Panc1 (cell line): ENCODE measurements around the gene NBDY. TPM values are rescaled to one million over a fixed set of nuclear protein-coding genes. Genes with fewer than 3 reads are reported as not detected.

Experiments used
- ATAC-seq: fragments of 200-7000 bp; cut with Tn5 transposase; 2 replicates; pipeline ENCODE4 v1.9.1; 2020; ENCODE audit warnings: mild to moderate bottlenecking, moderate library complexity
- BruUV-seq: library from RNA; stranded (reverse); fragments of 400-500 nt; replicated peaks from 2 replicates; lab custom pipeline; 2021; lab: Mats Ljungman, UMichigan
- CTCF ChIA-PET: fragments of 300-600 bp; sonication (Branson Sonifier 250); formaldehyde crosslinking; loops from one replicate; lab custom pipeline; 2022; ENCODE audit warnings: antibody characterized with exemption; lab: Charles Lee
- POLR2A ChIA-PET: fragments of 300-600 bp; sonication (Branson Sonifier 250); formaldehyde crosslinking; loops from one replicate; lab custom pipeline; 2022; ENCODE audit warnings: antibody characterized with exemption; lab: Charles Lee
- DNase-seq: peaks from one replicate; pipeline ENCODE4 v3.0.0-alpha.2; 2010; ENCODE audit warnings: low read depth, low spot score
- H3K27ac ChIP-seq: 2 replicates; pipeline ENCODE4 v1.5.1; 2011; ENCODE audit warnings: mild to moderate bottlenecking, low read length, inconsistent platforms
- H3K27me3 ChIP-seq: fragments of 200-500 bp; sonication (Bioruptor generic); 2 replicates; pipeline ENCODE4 v1.6.0; 2014; ENCODE audit warnings: low read length, inconsistent platforms; ENCODE audit not compliant: control insufficient read depth, insufficient read depth
- H3K36me3 ChIP-seq: fragments of 200-500 bp; sonication (Bioruptor generic); 2 replicates; pipeline ENCODE4 v1.5.1; 2014; ENCODE audit warnings: inconsistent platforms, mild to moderate bottlenecking, low read length, moderate library complexity; ENCODE audit not compliant: control insufficient read depth, insufficient read depth
- H3K4me1 ChIP-seq: 2 replicates; pipeline ENCODE4 v1.5.1; 2011; ENCODE audit warnings: inconsistent platforms, mild to moderate bottlenecking, low read length, moderate library complexity; ENCODE audit not compliant: control insufficient read depth, insufficient read depth
- H3K4me3 ChIP-seq, 2 experiments: 2 replicates each; pipeline ENCODE4 v1.5.1; 2011 to 2012; ENCODE audit warnings: low read depth in 2 of 2, low read length in 2 of 2, mild to moderate bottlenecking in 2 of 2, inconsistent platforms in 1 of 2, moderate library complexity in 1 of 2
- H3K9me3 ChIP-seq: fragments of 200-500 bp; sonication (Bioruptor generic); 2 replicates; pipeline ENCODE4 v1.5.1; 2014; ENCODE audit warnings: low read depth, mild to moderate bottlenecking, inconsistent platforms, low read length, moderate library complexity; ENCODE audit not compliant: control insufficient read depth, insufficient read depth
- CTCF ChIP-seq: fragments of 450-650 bp; IDR thresholded peaks from 2 replicates; pipeline ENCODE4 v1.5.1; 2017; ENCODE audit warnings: mild to moderate bottlenecking
- POLR2AphosphoS5 ChIP-seq: IDR thresholded peaks from 2 replicates; pipeline ENCODE4 v1.6.1; 2012; ENCODE audit warnings: mild to moderate bottlenecking, low read depth, low read length, moderate library complexity
- SIN3A ChIP-seq: IDR thresholded peaks from 2 replicates; pipeline ENCODE4 v1.6.1; 2012; ENCODE audit warnings: low read depth, mild to moderate bottlenecking, low read length, moderate library complexity, borderline replicate concordance; ENCODE audit not compliant: insufficient read depth
- TCF7L2 ChIP-seq: IDR thresholded peaks from 2 replicates; pipeline ENCODE4 v1.6.1; 2011; ENCODE audit warnings: mild to moderate bottlenecking, low read depth, low read length, inconsistent platforms
- in situ Hi-C: cut with HindIII; loops from 2 replicates; pipeline ENCODE4 v1.10.0; 2016; ENCODE audit warnings: low sequenced_read_pairs, low pct_unique_long_range_greater_than_20kb
- intact Hi-C: fragments of 100-400 bp; cut with micrococcal nuclease; formaldehyde crosslinking; loops from one replicate; pipeline ENCODE4 v1.10.0; 2022; ENCODE audit not compliant: unreplicated experiment
- total RNA-seq: library from RNA; stranded (reverse); gene quantifications from one replicate; pipeline ENCODE4 v1.2.1, GENCODE V29; 2021; ENCODE audit not compliant: unreplicated experiment
- TF ChIP-seq, protein P1 (sequence below), 2 experiments: IDR thresholded peaks; 2 replicates each; pipeline ENCODE4 v1.6.1; 2011 to 2012; ENCODE audit warnings: low read depth in 2 of 2, control low read depth in 1 of 2, low read length in 1 of 2, mild to moderate bottlenecking in 1 of 2, moderate library complexity in 1 of 2; ENCODE audit not compliant: insufficient read depth in 1 of 2

Gene NBDY
- total RNA-seq, 1 experiment from 2014 or later: 52.0 TPM

DNA sequence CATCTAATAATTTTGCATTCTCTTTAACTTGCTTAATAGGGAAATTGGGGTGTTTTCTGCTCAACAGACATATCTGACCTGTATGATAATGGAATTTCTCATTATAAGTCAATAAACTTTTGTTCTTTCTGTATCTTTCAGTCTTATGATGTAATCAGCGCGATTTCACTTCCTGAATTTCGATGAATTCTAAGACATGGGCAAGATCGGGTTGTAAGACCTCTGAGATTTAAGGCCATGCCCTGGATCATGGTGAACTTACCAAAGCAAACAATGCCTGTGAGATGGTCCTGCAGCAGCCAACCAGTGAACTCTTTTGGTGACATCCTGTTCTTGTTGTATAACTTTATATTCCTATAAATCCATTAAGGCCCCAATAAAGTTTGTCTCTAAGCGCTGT is 88.1 kb downstream of the NBDY start:
- DNase-seq: no peak
- no peak for ATAC-seq
- CTCF ChIA-PET: no interaction called here
- TF ChIP-seq SIN3A (no peak), TCF7L2 (no peak), CTCF (no peak), POLR2AphosphoS5 (no peak)
- TF ChIP-seq, protein P1, sequence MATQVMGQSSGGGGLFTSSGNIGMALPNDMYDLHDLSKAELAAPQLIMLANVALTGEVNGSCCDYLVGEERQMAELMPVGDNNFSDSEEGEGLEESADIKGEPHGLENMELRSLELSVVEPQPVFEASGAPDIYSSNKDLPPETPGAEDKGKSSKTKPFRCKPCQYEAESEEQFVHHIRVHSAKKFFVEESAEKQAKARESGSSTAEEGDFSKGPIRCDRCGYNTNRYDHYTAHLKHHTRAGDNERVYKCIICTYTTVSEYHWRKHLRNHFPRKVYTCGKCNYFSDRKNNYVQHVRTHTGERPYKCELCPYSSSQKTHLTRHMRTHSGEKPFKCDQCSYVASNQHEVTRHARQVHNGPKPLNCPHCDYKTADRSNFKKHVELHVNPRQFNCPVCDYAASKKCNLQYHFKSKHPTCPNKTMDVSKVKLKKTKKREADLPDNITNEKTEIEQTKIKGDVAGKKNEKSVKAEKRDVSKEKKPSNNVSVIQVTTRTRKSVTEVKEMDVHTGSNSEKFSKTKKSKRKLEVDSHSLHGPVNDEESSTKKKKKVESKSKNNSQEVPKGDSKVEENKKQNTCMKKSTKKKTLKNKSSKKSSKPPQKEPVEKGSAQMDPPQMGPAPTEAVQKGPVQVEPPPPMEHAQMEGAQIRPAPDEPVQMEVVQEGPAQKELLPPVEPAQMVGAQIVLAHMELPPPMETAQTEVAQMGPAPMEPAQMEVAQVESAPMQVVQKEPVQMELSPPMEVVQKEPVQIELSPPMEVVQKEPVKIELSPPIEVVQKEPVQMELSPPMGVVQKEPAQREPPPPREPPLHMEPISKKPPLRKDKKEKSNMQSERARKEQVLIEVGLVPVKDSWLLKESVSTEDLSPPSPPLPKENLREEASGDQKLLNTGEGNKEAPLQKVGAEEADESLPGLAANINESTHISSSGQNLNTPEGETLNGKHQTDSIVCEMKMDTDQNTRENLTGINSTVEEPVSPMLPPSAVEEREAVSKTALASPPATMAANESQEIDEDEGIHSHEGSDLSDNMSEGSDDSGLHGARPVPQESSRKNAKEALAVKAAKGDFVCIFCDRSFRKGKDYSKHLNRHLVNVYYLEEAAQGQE (IDR thresholded peaks at IDR 0.05; ENCODE audit: insufficient read depth in 1 of 2, low read depth in 2 of 2, low read length in 1 of 2): no peak
- Histone ChIP-seq H3K4me1 (no peaks in the 10 kb centered on the region), H3K9me3 (no peaks in the 10 kb centered on the region), H3K36me3 (no peaks in the 10 kb centered on the region), H3K27ac (no peak overlapping the region), H3K27me3 (no peaks in the 10 kb centered on the region), H3K4me3 (no peak overlapping the region)
- BruUV-seq: no TSS peak
- POLR2A ChIA-PET: no interaction called here
- in situ Hi-C loops (no loop called here), intact Hi-C loops (no loop called here)

- H3K4me1 ChIP-seq: no peaks in the 10 kb centered on the region
- no TSS peak for BruUV-seq
- CTCF ChIA-PET: no interaction called here
- H3K27me3 ChIP-seq: no peaks in the 10 kb centered on the region
- TF ChIP-seq TCF7L2 (no peak), SIN3A (no peak), POLR2AphosphoS5 (no peak), CTCF (no peak)
- TF ChIP-seq, protein P1 (IDR thresholded peaks at IDR 0.05; ENCODE audit: insufficient read depth in 1 of 2, low read depth in 2 of 2, low read length in 1 of 2): no peak
- no peaks in the 10 kb centered on the region for H3K36me3 ChIP-seq
- in situ Hi-C loops: no loop called here
- H3K27ac ChIP-seq: no peak overlapping the region
- intact Hi-C loops: no loop called here
- H3K9me3 ChIP-seq: no peaks in the 10 kb centered on the region
- no peak for DNase-seq
- H3K4me3 ChIP-seq: no peak overlapping the region
- ATAC-seq: no peak
- POLR2A ChIA-PET: no interaction called here
Measured at GRCh38 chrX:56826020-56826419, 97.0 kb downstream of the NBDY start.
